ENCODE measurements around the gene IGSF8. TPM values are rescaled to one million over a fixed set of nuclear protein-coding genes. Genes with fewer than 3 reads are reported as not detected.
"Not testable (repeated sequence)": the region's sequence is repeated elsewhere in the genome, so short reads cannot be mapped to it uniquely, and the experiment has no call there.

Gene IGSF8
- total RNA-seq, 1 experiment from 2014 or later, result 52.6 TPM

DNA sequence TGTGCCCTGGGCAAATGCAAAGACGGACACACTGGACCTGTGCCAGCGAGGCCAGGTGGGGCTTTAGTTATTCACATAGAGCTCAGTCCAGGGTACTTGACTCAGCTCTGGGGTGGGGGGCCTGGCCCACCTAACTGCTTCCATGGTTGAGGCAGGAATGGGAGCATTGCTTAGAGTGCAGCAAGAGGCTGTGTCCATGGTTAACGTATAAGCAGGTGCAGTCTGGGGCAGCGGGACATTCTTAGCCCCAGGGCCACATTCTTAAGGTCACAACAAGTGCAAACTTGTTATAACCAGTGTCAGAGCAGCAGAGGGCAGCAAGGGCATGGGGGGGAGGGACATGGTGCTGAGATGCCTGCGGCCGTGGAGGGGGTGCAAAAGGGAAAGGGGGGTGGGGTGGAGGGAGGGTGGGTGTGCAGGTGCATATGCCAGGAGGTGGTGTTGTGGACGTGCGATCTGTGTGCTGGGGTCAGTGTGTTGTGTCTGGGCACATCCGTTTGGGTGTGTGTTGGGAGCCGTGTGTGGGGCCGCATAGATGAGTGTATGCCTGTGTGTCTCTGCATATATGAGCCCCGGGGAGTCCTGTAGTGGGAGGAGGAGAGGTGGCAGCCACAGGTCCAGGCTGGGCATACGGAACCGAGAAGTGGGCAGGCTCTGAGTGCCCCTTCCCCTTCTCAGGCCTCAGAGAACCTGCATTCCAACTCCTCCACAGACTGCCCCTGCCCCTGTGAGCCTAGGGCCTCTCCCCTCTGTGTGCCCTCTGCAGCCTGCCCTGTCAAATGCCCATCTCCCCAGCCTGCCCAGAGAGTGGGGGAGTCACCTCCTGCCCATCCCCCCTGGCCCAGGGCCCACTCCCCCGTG lies 36.8 kb downstream of the IGSF8 start:
- DNase-seq (ENCODE audit: low read depth), result no peak

GRCh38 chr1:160058087-160058486 lies 40.3 kb downstream of the IGSF8 start:
- DNase-seq (ENCODE audit: low read depth), result no peak
- in situ Hi-C loops (cut with HindIII; ENCODE audit: low pct_unique_long_range_greater_than_20kb, low sequenced_read_pairs), result no loop called here

More for the DNA sequence above, 36.8 kb downstream of the IGSF8 start:
- in situ Hi-C loops (cut with HindIII; ENCODE audit: low pct_unique_long_range_greater_than_20kb, low sequenced_read_pairs), result no loop called here

DNA sequence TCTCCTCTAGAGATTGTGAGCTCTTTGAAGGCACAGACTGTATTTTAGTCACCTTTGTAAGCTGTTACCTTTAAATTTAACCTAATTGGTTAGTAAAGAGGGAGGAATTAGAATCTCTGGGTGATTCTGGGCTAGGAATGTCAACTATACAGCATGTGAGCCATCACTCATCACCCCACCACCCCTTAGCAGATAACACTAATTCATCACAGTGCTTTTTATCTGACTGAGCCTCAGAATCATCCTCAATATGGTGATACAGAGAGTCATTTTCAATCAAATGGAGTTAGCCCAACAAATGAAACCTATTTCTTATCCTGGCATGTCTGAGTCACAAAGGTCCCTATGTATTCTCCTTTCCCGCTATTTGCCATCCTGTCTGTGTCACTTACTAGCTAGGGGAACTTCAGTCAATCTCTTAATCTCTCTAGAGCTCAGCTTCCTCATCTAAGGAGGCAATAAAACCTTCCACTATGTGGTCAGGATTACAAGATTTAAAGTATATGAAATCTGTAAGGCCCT lies 41.7 kb downstream of the IGSF8 start:
- no peak for DNase-seq (ENCODE audit: low read depth)
- in situ Hi-C loops (cut with HindIII; ENCODE audit: low pct_unique_long_range_greater_than_20kb, low sequenced_read_pairs), result no loop called here

DNA sequence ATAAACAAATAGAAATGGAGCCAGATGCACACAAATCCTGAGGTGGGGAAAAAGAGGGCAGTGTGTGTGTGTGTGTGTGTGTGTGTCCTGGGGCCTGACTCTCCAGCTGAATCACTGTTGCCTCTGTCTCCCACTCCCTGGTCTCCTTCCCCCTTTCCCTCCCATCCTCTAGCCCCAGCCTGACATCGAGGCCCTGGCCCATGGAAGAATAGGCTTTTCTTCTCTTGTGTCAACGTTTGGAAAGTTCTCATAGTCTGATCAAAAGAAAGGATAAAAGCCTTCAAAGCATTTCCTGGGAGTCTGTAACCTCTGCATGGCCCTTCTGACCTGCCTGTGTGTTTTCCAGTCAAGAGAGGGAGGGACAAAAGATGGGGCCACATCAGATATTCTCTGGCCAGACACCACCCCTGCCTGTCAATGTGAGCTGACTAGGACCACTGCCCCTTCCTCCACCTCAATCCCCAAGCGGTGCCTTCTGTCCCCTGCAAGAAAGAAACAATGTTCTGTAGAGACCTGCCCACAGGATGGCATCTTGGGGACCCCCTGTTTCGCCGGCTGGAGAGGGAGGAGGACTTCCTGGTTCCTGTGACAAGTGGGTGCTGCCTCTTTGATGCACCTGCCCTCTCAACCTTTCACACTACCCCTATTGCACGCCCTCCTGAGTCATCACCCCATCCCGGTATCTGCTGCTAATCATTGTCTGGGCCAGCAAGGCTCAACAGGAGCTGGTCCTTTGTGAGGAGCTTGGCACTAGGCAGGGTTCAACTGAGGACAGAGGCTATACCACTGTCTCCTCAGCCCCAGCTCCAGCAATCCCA lies 44.7 kb downstream of the IGSF8 start:
- in situ Hi-C loops (cut with HindIII; ENCODE audit: low pct_unique_long_range_greater_than_20kb, low sequenced_read_pairs), result no loop called here
- DNase-seq (ENCODE audit: low read depth), result no peak

GRCh38 chr1:160052936-160053335 lies 45.5 kb downstream of the IGSF8 start:
- in situ Hi-C loops (cut with HindIII; ENCODE audit: low pct_unique_long_range_greater_than_20kb, low sequenced_read_pairs), result no loop called here
- DNase-seq (ENCODE audit: low read depth), result no peak

- no peak for DNase-seq (ENCODE audit: low read depth)
- in situ Hi-C loops (cut with HindIII; ENCODE audit: low pct_unique_long_range_greater_than_20kb, low sequenced_read_pairs), result no loop called here
Measured at GRCh38 chr1:160050619-160051018, 47.8 kb downstream of the IGSF8 start.

DNA sequence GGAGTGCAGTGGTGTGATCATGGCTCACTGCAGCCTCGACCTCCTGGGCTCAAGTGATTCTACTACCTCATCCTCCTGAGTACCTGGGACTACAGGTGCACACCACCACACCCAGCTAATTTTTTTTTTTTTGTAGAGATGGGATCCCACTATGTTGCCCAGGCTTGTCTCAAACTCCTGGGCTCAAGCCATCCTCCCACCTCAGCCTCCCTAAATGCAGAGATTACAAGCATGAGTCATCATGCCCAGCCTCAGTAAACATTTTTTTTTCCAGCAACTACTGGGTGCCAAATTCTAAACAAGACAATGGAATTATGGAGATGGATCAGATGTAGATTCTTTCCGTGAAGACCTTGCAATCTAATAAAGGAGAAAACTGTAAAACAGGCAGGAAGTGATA lies 48.2 kb downstream of the IGSF8 start:
- in situ Hi-C loops (cut with HindIII; ENCODE audit: low pct_unique_long_range_greater_than_20kb, low sequenced_read_pairs); DNase-seq (ENCODE audit: low read depth): not testable (repeated sequence)

DNA sequence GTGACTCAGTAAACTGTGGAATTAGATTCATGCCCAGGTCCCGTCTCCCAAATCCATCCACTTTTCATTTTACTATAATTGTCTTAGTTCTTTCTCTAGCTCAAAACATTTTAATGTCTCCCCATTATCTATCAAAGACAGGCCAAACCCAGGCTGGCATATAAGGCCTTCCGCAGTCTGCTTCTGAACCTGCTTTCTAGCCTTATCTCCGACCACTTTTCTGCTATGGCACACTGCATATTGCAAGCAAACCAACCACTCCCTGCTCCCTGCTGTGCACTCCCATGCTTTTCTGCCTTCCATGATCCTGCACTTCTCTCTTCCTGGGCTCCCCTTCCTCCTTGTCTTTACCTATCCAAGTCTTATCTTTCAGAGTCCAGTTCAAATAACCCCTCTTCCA lies 49.3 kb downstream of the IGSF8 start:
- in situ Hi-C loops (cut with HindIII; ENCODE audit: low pct_unique_long_range_greater_than_20kb, low sequenced_read_pairs), result no loop called here
- no peak for DNase-seq (ENCODE audit: low read depth)

DNA sequence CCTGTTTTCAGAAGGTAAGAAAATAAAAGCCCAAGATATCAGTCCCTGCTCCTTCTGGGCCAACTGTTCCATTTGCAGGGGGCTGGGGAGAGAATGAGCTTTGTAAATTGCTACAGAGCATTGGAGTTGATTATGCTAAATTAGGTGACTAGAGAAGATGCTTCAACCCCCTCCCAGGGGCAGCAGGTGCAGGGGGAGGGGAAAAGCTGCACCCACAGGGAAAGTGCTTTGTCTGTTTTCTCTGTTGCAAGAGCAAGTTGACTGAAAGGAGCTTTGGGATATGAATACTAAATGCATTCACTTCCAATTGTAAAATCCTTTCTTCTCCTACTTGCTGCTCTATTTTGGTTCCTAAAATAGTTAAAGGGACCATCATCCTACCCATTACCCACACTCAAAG lies 50.1 kb downstream of the IGSF8 start:
- in situ Hi-C loops (cut with HindIII; ENCODE audit: low pct_unique_long_range_greater_than_20kb, low sequenced_read_pairs), result no loop called here
- DNase-seq (ENCODE audit: low read depth), result no peak

GRCh38 chr1:160047111-160047991 lies 51.1 kb downstream of the IGSF8 start:
- in situ Hi-C loops (cut with HindIII; ENCODE audit: low pct_unique_long_range_greater_than_20kb, low sequenced_read_pairs), result no loop called here
- no peak for DNase-seq (ENCODE audit: low read depth)

DNA sequence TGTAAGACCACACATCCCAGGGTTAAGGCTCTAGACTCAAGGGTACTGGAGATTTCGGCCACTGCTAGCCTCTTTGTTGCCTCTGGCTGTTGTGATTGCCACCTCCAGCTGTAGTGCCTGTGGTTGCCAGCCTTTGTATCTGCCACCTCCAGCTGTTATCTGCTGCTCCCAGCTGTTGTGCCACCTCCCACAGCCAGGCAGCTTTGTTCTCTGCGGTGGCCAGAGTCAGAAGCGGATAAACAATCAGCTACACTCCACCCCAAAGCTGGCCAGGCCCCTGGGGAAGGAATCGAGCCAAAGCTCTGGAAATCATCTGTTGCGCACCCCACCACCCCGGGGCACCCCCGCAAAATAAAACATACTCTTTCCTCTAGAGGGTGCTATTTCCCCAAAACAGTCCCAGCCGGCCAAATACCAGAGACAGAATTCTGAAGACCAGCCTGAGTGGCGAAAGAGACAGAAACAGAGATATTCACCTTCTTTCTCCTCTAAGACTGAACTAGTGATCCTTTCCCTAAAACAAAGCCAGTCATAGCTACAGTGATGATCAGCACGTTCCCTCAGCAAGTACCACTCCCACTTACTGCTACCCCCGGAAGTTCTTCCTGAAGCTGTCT lies 51.8 kb downstream of the IGSF8 start:
- in situ Hi-C loops (cut with HindIII; ENCODE audit: low pct_unique_long_range_greater_than_20kb, low sequenced_read_pairs), result no loop called here
- no peak for DNase-seq (ENCODE audit: low read depth)

GRCh38 chr1:160045653-160046052 lies 52.8 kb downstream of the IGSF8 start:
- in situ Hi-C loops (cut with HindIII; ENCODE audit: low pct_unique_long_range_greater_than_20kb, low sequenced_read_pairs), result no loop called here
- DNase-seq (ENCODE audit: low read depth), result no peak

DNA sequence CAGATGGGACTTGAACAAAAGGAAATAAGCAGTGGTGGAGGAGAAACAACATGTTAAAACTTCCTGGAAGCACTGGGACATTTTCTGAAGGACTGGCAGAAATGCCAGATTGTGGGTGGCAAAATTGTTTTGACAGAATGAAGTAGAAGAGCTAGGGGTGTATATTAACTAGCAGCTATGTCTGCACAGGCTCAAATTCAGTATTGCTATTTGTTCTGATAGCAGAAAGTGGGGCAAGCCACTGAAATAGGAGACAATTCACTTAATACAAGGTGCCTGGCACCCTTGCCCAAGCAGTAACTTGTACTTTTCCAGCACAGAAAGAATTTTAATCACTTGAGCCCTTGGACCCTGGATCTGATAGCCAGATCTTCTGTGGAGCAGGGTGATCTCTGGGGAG lies 54.9 kb downstream of the IGSF8 start:
- no peak for DNase-seq (ENCODE audit: low read depth)
- in situ Hi-C loops (cut with HindIII; ENCODE audit: low pct_unique_long_range_greater_than_20kb, low sequenced_read_pairs), result no loop called here

Other genes starting within 250 kb of the IGSF8 start
- gene VSIG8, start 236.0 kb downstream of the IGSF8 start, total RNA-seq (2014; rRNA removed; shearing (Covaris generic); ENCODE audit: low replicate concordance), result 0.57 TPM in 1 of 2 replicates, not detected in the other
- gene CFAP45, start 198.5 kb downstream of the IGSF8 start, total RNA-seq (2014; rRNA removed; shearing (Covaris generic); ENCODE audit: low replicate concordance), result not detected in 2 replicates
- 669 and 758 TPM in 2 replicates for gene TAGLN2, start 173.1 kb downstream of the IGSF8 start, total RNA-seq (2014; rRNA removed; shearing (Covaris generic); ENCODE audit: low replicate concordance)
- gene IGSF9, start 153.0 kb downstream of the IGSF8 start, total RNA-seq (2014; rRNA removed; shearing (Covaris generic); ENCODE audit: low replicate concordance), result 0.03 TPM in 1 of 2 replicates, not detected in the other
- not detected in 2 replicates for gene SLAMF9, start 144.4 kb downstream of the IGSF8 start, total RNA-seq (2014; rRNA removed; shearing (Covaris generic); ENCODE audit: low replicate concordance)
- gene PIGM, start 66.6 kb downstream of the IGSF8 start, total RNA-seq (2014; rRNA removed; shearing (Covaris generic); ENCODE audit: low replicate concordance), result 1.8 and 1.9 TPM in 2 replicates
- not detected in 2 replicates for gene KCNJ10, start 28.5 kb downstream of the IGSF8 start, total RNA-seq (2014; rRNA removed; shearing (Covaris generic); ENCODE audit: low replicate concordance)
- not detected in 2 replicates for gene KCNJ9, start 17.1 kb downstream of the IGSF8 start, total RNA-seq (2014; rRNA removed; shearing (Covaris generic); ENCODE audit: low replicate concordance)
- gene ATP1A2, start 17.1 kb upstream of the IGSF8 start, total RNA-seq (2014; rRNA removed; shearing (Covaris generic); ENCODE audit: low replicate concordance), result not detected in 2 replicates
- not detected in 2 replicates for gene ATP1A4, start 53.0 kb upstream of the IGSF8 start, total RNA-seq (2014; rRNA removed; shearing (Covaris generic); ENCODE audit: low replicate concordance)
- gene CASQ1, start 92.0 kb upstream of the IGSF8 start, total RNA-seq (2014; rRNA removed; shearing (Covaris generic); ENCODE audit: low replicate concordance), result not detected in 2 replicates
- gene PEA15, start 106.8 kb upstream of the IGSF8 start, total RNA-seq (2014; rRNA removed; shearing (Covaris generic); ENCODE audit: low replicate concordance), result 97.4 and 114 TPM in 2 replicates
- gene DCAF8, start 163.9 kb upstream of the IGSF8 start, total RNA-seq (2014; rRNA removed; shearing (Covaris generic); ENCODE audit: low replicate concordance), result 14.9 and 21.2 TPM in 2 replicates
- gene PEX19, start 186.5 kb upstream of the IGSF8 start, total RNA-seq (2014; rRNA removed; shearing (Covaris generic); ENCODE audit: low replicate concordance), result 42.1 and 44.9 TPM in 2 replicates
- 80.5 and 84.9 TPM in 2 replicates for gene COPA, start 244.6 kb upstream of the IGSF8 start, total RNA-seq (2014; rRNA removed; shearing (Covaris generic); ENCODE audit: low replicate concordance)
- gene NCSTN, start 244.8 kb upstream of the IGSF8 start, total RNA-seq (2014; rRNA removed; shearing (Covaris generic); ENCODE audit: low replicate concordance), result 47.8 and 48.8 TPM in 2 replicates

Data from Caki2 (cell line).